ENCODE data around the gene PDK3. TPM values are rescaled to one million over a fixed set of nuclear protein-coding genes. Genes with fewer than 3 reads are reported as not detected.

The PDK3 gene
- polyA plus RNA-seq, 4 donors = 7.1 to 16.0 (median 11.3) TPM

DNA sequence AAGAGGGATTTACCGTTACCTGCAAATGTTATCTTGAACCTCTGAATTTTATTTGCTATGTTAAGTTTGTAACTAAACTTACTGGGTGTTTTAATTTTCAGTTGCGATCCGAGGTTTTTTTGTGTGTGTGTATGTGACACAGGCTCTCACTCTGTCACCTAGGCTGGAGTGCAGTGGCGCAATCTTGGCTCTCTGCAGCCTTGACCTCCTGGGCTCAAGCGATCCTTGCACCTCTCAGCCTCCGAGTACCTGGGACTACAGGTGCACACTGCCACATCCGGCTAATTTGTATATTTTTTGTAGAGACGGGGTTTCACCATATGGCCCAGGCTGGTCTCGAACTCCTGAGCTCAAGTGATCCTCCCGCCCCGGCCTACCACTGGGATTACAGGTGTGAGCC lies 18.5 kb downstream of the PDK3 start:
- Histone ChIP-seq H3K27me3 (ENCODE audit: control insufficient read depth in 3 of 3, insufficient read depth in 3 of 3, low read length in 3 of 3) (no peaks in the 10 kb centered on the region), H3K36me3 (ENCODE audit: control insufficient read depth in 3 of 3, insufficient read depth in 2 of 3, low read depth in 1 of 3, low read length in 3 of 3) (peaks cover 0 to 2% (median 0%) of the 10 kb centered on the region in 3 donors), H3K9me3 (ENCODE audit: control insufficient read depth in 2 of 2, insufficient read depth in 1 of 2, low read depth in 1 of 2, low read length in 1 of 2) (no peaks in the 10 kb centered on the region), H3K4me1 (ENCODE audit: control insufficient read depth in 3 of 3, insufficient read depth in 2 of 3, low read depth in 1 of 3, low read length in 2 of 3) (peaks cover 0 to 4% (median 2%) of the 10 kb centered on the region in 3 donors), H3K4me3 (ENCODE audit: low read depth in 1 of 3, low read length in 3 of 3) (no peak overlapping the region), H3K27ac (ENCODE audit: low read depth in 1 of 3, low read length in 2 of 3) (no peak overlapping the region)
- DNase-seq (no peak), FAIRE-seq (no peak)
- 90 to 98% (median 96%) methylated on average over 9 to 11 of the region's 11 CpGs for WGBS, 3 donors

DNA sequence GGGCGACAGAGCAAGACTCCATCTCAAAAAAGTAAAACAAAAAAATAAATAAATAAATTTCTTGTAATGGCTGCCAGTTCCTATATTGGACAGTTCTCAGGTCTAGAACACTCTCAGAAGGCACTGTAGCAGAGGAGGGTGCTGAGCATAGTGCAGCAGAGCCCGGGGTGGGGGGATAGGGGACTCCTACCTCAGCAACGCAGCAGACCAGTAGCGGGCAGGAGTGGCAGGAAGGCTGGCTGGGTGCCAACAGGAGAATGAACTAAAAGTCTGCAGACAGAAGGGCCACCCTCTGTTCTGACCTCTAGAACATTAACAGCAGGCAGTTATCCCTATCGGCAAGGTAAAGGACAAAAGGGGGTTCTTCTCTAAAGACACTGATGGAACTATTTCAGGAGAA lies 20.2 kb downstream of the PDK3 start:
- Histone ChIP-seq H3K4me1 (ENCODE audit: control insufficient read depth in 3 of 3, insufficient read depth in 2 of 3, low read depth in 1 of 3, low read length in 2 of 3) (peaks cover 0 to 4% (median 2%) of the 10 kb centered on the region in 3 donors), H3K9me3 (ENCODE audit: control insufficient read depth in 2 of 2, insufficient read depth in 1 of 2, low read depth in 1 of 2, low read length in 1 of 2) (no peaks in the 10 kb centered on the region), H3K36me3 (ENCODE audit: control insufficient read depth in 3 of 3, insufficient read depth in 2 of 3, low read depth in 1 of 3, low read length in 3 of 3) (peaks cover 0 to 2% (median 0%) of the 10 kb centered on the region in 3 donors), H3K27ac (ENCODE audit: low read depth in 1 of 3, low read length in 2 of 3) (no peak overlapping the region), H3K4me3 (ENCODE audit: low read depth in 1 of 3, low read length in 3 of 3) (no peak overlapping the region), H3K27me3 (ENCODE audit: control insufficient read depth in 3 of 3, insufficient read depth in 3 of 3, low read length in 3 of 3) (no peaks in the 10 kb centered on the region)
- FAIRE-seq (no peak), DNase-seq (no peak)
- WGBS, 3 donors = 72 to 100% (median 76%) methylated on average over 4 to 5 of the region's 5 CpGs

DNA sequence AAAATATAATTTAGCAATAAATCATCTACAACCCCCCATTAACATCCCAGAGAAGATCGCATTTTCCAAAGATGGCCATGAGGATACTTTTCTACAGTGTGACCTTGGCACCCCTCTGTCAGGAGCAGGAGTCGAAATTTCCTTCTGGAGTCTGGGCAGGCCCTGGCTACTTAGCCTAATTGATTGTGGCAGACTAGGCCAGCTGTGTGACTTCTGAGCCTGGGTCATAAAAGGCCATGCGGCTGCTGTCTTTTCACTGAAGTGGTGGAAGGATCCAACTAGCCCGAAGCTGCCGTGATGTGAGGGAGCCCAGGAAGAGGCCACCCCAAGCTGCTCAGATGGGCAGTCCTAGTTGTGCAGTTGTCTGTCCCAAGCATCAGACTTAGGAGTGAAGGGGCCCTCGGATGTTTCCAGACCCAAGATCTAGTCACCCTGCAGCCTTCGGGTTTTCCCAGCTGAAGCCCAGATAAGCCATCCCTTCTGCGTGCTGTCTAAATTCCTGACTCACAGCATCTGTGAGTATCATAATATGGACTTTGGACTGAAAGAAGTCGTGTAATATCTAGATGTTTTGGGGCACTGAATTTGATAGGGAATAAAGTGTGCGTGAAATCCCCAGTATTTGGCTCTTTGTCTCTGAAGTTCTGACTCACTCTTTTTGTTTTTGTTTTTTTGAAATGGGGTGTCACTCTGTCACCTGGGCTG lies 21.0 kb downstream of the PDK3 start:
- no peaks in the 10 kb centered on the region for H3K9me3 ChIP-seq (ENCODE audit: control insufficient read depth in 2 of 2, insufficient read depth in 1 of 2, low read depth in 1 of 2, low read length in 1 of 2)
- 47 to 79% (median 66%) methylated on average over 9 to 10 of the region's 10 CpGs for WGBS, 3 donors
- no peaks in the 10 kb centered on the region for H3K27me3 ChIP-seq (ENCODE audit: control insufficient read depth in 3 of 3, insufficient read depth in 3 of 3, low read length in 3 of 3)
- peaks cover 0 to 4% (median 0%) of the 10 kb centered on the region in 3 donors for H3K4me1 ChIP-seq (ENCODE audit: control insufficient read depth in 3 of 3, insufficient read depth in 2 of 3, low read depth in 1 of 3, low read length in 2 of 3)
- no peak overlapping the region for H3K27ac ChIP-seq (ENCODE audit: low read depth in 1 of 3, low read length in 2 of 3)
- peaks cover 0 to 2% (median 0%) of the 10 kb centered on the region in 3 donors for H3K36me3 ChIP-seq (ENCODE audit: control insufficient read depth in 3 of 3, insufficient read depth in 2 of 3, low read depth in 1 of 3, low read length in 3 of 3)
- DNase-seq = peak in 1 of 2 donors; percentile 64
- H3K4me3 ChIP-seq (ENCODE audit: low read depth in 1 of 3, low read length in 3 of 3) = no peak overlapping the region
- no peak for FAIRE-seq

DNA sequence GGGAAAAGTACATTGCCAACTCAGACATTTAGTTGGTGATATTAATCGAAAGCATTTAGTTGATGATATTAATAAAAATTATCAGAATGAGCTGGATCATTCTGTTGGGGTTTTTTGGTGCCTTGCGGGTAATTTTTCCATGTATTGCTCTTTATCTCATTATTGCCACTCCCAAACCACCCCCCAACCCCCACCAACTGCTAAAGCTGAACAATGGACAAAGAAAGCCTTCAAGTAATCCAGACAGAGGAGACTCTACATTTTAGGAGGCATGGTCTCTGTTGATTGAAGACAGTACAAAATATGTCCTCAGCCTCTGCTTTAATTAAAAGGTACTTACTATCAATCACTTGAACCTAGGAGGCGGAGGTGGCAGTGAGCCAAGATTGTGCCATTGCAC lies 22.5 kb downstream of the PDK3 start:
- FAIRE-seq = no peak
- 49 to 73% (median 68%) methylated on average over 3 of the region's 3 CpGs for WGBS, 3 donors
- no peak overlapping the region for H3K4me3 ChIP-seq (ENCODE audit: low read depth in 1 of 3, low read length in 3 of 3)

DNA sequence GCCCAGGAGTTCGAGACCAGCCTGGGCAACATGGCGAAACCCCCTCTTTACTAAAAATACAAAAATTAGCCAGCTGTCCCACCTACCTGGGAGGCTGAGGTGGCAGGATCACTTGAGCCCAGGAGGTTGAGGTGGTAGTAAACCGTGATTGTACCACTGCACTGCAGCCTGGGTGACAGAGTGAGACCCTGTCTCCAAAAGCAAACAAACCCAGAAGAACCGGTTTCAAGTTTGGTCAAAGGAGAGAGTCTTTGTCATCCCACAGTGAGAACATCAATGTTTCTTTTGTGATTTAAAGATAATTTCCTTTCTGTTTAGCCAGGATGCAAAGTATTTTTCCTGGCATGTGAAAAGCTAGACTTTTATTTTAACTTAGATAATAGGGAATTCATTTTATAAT lies 26.7 kb downstream of the PDK3 start:
- Histone ChIP-seq H3K4me1 (ENCODE audit: control insufficient read depth in 3 of 3, insufficient read depth in 2 of 3, low read depth in 1 of 3, low read length in 2 of 3) (peaks cover 0 to 8% (median 6%) of the 10 kb centered on the region in 3 donors), H3K27ac (ENCODE audit: low read depth in 1 of 3, low read length in 2 of 3) (no peak overlapping the region), H3K36me3 (ENCODE audit: control insufficient read depth in 3 of 3, insufficient read depth in 2 of 3, low read depth in 1 of 3, low read length in 3 of 3) (no peaks in the 10 kb centered on the region), H3K4me3 (ENCODE audit: low read depth in 1 of 3, low read length in 3 of 3) (no peak overlapping the region), H3K27me3 (ENCODE audit: control insufficient read depth in 3 of 3, insufficient read depth in 3 of 3, low read length in 3 of 3) (no peaks in the 10 kb centered on the region), H3K9me3 (ENCODE audit: control insufficient read depth in 2 of 2, insufficient read depth in 1 of 2, low read depth in 1 of 2, low read length in 1 of 2) (no peaks in the 10 kb centered on the region)
- FAIRE-seq (no peak), DNase-seq (no peak)
- WGBS, 3 donors = 70 to 87% (median 79%) methylated on average over 4 of the region's 4 CpGs

More for the DNA sequence above, 22.5 kb downstream of the PDK3 start:
- DNase-seq = no peak
- Histone ChIP-seq H3K4me1 (ENCODE audit: control insufficient read depth in 3 of 3, insufficient read depth in 2 of 3, low read depth in 1 of 3, low read length in 2 of 3) (peaks cover 0 to 4% (median 0%) of the 10 kb centered on the region in 3 donors), H3K9me3 (ENCODE audit: control insufficient read depth in 2 of 2, insufficient read depth in 1 of 2, low read depth in 1 of 2, low read length in 1 of 2) (no peaks in the 10 kb centered on the region), H3K27me3 (ENCODE audit: control insufficient read depth in 3 of 3, insufficient read depth in 3 of 3, low read length in 3 of 3) (no peaks in the 10 kb centered on the region), H3K36me3 (ENCODE audit: control insufficient read depth in 3 of 3, insufficient read depth in 2 of 3, low read depth in 1 of 3, low read length in 3 of 3) (peaks cover 0 to 2% (median 0%) of the 10 kb centered on the region in 3 donors), H3K27ac (ENCODE audit: low read depth in 1 of 3, low read length in 2 of 3) (no peak overlapping the region)

DNA sequence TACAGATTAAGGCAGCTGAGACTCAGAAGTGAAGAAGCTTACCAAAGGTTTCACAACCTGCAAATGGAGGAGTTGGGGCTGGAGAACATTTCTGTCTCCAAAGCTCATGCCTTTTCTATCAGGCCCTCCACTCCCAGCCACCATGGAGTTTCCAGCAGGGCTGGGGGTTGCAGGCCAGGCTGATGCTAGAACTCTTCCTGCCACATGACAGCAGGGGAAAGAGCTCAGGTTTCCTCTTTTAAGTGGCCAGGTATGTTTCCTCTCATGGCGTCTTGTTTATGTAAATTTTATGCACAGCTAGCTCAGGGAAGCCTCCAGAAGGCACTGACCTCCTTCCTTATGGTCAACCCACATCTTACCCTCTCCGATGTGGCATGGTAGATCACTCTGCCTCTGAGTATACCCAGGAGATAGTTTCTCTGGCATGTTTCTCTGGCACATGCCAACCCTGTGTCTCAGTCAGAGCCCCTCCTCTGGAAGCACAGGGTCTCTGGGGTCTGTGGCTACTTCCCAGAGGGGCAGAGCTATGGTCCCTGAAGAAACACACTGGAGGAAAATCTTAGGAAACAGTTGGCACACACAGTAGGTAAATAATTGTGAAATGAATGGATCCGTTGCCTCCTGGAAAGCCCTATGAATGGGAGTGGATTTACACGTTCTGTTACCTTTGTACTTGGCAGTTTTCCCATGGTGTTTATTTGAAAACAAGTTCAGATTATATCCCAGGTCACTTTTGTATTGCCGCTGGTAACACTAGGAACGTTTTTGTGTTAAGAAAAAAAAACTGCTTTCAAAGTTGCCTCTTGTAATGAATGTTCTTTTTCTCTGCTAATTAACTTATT lies 28.9 kb downstream of the PDK3 start:
- Histone ChIP-seq H3K9me3 (ENCODE audit: control insufficient read depth in 2 of 2, insufficient read depth in 1 of 2, low read depth in 1 of 2, low read length in 1 of 2) (no peaks in the 10 kb centered on the region), H3K27me3 (ENCODE audit: control insufficient read depth in 3 of 3, insufficient read depth in 3 of 3, low read length in 3 of 3) (no peaks in the 10 kb centered on the region), H3K27ac (ENCODE audit: low read depth in 1 of 3, low read length in 2 of 3) (peak overlapping the region in 2 of 3 donors; percentile 27 to 51), H3K4me1 (ENCODE audit: control insufficient read depth in 3 of 3, insufficient read depth in 2 of 3, low read depth in 1 of 3, low read length in 2 of 3) (peaks cover 0 to 8% (median 6%) of the 10 kb centered on the region in 3 donors), H3K4me3 (ENCODE audit: low read depth in 1 of 3, low read length in 3 of 3) (no peak overlapping the region), H3K36me3 (ENCODE audit: control insufficient read depth in 3 of 3, insufficient read depth in 2 of 3, low read depth in 1 of 3, low read length in 3 of 3) (peaks cover 0 to 2% (median 0%) of the 10 kb centered on the region in 3 donors)
- 27 to 38% (median 34%) methylated on average over 6 of the region's 6 CpGs for WGBS, 3 donors
- FAIRE-seq (no peak), DNase-seq (peak; percentile 33 to 67)

DNA sequence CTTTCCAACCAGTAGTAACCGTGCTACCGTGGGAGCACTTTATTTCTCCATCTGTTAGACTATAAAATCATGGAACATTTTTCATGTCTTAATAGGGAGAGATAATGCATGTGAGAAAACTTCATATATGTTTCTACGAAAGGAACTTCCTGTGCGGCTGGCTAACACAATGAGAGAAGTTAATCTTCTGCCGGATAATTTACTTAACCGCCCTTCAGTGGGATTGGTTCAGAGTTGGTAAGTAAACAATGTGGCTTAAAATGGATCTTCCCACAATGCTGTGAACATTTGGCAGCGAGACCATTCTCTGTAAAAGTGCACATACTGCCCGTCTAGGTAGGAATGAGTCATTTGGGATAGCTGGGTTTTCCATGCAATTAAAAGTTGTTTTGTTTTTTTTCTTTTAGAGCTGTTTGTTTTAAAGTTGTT lies 29.6 kb downstream of the PDK3 start:
- whole genome bisulfite sequencing, 3 donors = 10 to 45% (median 12%) methylated on average over 8 of the region's 8 CpGs
- H3K4me1 ChIP-seq (ENCODE audit: control insufficient read depth in 3 of 3, insufficient read depth in 2 of 3, low read depth in 1 of 3, low read length in 2 of 3) = peaks cover 0 to 8% (median 6%) of the 10 kb centered on the region in 3 donors
- H3K36me3 ChIP-seq (ENCODE audit: control insufficient read depth in 3 of 3, insufficient read depth in 2 of 3, low read depth in 1 of 3, low read length in 3 of 3) = peaks cover 0 to 2% (median 1%) of the 10 kb centered on the region in 3 donors
- no peaks in the 10 kb centered on the region for H3K9me3 ChIP-seq (ENCODE audit: control insufficient read depth in 2 of 2, insufficient read depth in 1 of 2, low read depth in 1 of 2, low read length in 1 of 2)
- H3K27ac ChIP-seq (ENCODE audit: low read depth in 1 of 3, low read length in 2 of 3) = peak overlapping the region in 1 of 3 donors; percentile 51
- FAIRE-seq = peak; percentile 88
- peak; percentile 47 to 53 for DNase-seq
- H3K4me3 ChIP-seq (ENCODE audit: low read depth in 1 of 3, low read length in 3 of 3) = no peak overlapping the region
- no peaks in the 10 kb centered on the region for H3K27me3 ChIP-seq (ENCODE audit: control insufficient read depth in 3 of 3, insufficient read depth in 3 of 3, low read length in 3 of 3)

DNA sequence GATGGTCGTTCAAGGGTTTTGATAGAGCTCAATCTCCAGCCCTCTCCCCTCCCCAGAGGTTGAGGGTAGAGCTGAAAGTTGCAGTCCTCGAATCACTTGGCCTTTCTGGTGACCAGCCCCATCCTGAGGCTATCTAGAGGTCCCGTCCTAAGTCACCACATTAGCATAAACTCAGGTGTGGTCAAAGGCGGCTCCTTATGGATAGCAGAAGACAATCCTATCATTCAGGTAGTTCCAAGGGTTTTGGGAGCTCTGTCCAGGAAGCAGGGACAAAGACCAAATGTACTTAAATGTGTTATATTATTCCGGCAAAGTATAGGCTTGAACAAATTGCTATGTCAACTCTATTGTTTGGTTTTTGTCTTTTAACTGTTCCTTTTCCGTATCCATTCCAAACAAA lies 30.6 kb downstream of the PDK3 start:
- peaks cover 0 to 8% (median 6%) of the 10 kb centered on the region in 3 donors for H3K4me1 ChIP-seq (ENCODE audit: control insufficient read depth in 3 of 3, insufficient read depth in 2 of 3, low read depth in 1 of 3, low read length in 2 of 3)
- no peak for FAIRE-seq
- H3K9me3 ChIP-seq (ENCODE audit: control insufficient read depth in 2 of 2, insufficient read depth in 1 of 2, low read depth in 1 of 2, low read length in 1 of 2) = no peaks in the 10 kb centered on the region
- DNase-seq = no peak
- WGBS, 3 donors = 76 to 92% (median 86%) methylated on average over 6 of the region's 6 CpGs
- H3K36me3 ChIP-seq (ENCODE audit: control insufficient read depth in 3 of 3, insufficient read depth in 2 of 3, low read depth in 1 of 3, low read length in 3 of 3) = peaks cover 0 to 4% (median 1%) of the 10 kb centered on the region in 3 donors
- peak overlapping the region in 1 of 3 donors; percentile 38 for H3K27ac ChIP-seq (ENCODE audit: low read depth in 1 of 3, low read length in 2 of 3)
- no peaks in the 10 kb centered on the region for H3K27me3 ChIP-seq (ENCODE audit: control insufficient read depth in 3 of 3, insufficient read depth in 3 of 3, low read length in 3 of 3)
- no peak overlapping the region for H3K4me3 ChIP-seq (ENCODE audit: low read depth in 1 of 3, low read length in 3 of 3)
